Astrocyte (in vitro differentiated cells and primary cell): Measurements from ENCODE around the gene KIF26B. TPM values are rescaled to one million over a fixed set of nuclear protein-coding genes. Genes with fewer than 3 reads are reported as not detected.

Source experiments
- DNase-seq: peaks from one replicate; pipeline ENCODE4 v3.0.0-alpha.2; 2010; ENCODE audit warnings: low read depth
- FAIRE-seq: peaks from 2 replicates; lab custom pipeline; 2011; peaks lifted over from hg19 to GRCh38; lab: Jason Lieb, UNC
- H2AFZ ChIP-seq: 2 replicates; pipeline ENCODE4 v1.6.0; 2012; ENCODE audit warnings: low read depth, low read length, inconsistent platforms
- H3K27ac ChIP-seq: 2 replicates; pipeline ENCODE4 v1.5.1; 2011; ENCODE audit warnings: low read depth, low read length, inconsistent platforms
- H3K27me3 ChIP-seq: 2 replicates; pipeline ENCODE4 v1.6.0; 2011; ENCODE audit warnings: low read length, inconsistent platforms; ENCODE audit not compliant: insufficient read depth
- H3K36me3 ChIP-seq: 2 replicates; pipeline ENCODE4 v1.5.1; 2011; ENCODE audit warnings: low read length, inconsistent platforms; ENCODE audit not compliant: insufficient read depth
- H3K4me1 ChIP-seq: 2 replicates; pipeline ENCODE4 v1.5.1; 2011; ENCODE audit warnings: low read length, inconsistent platforms; ENCODE audit not compliant: insufficient read depth
- H3K4me2 ChIP-seq: 2 replicates; pipeline ENCODE4 v1.6.0; 2012; ENCODE audit warnings: low read length, inconsistent platforms
- H3K4me3 ChIP-seq: 2 replicates; pipeline ENCODE4 v1.5.1; 2011; ENCODE audit warnings: low read depth, mild to moderate bottlenecking, low read length, inconsistent platforms; ENCODE audit not compliant: insufficient read depth
- H3K79me2 ChIP-seq: 2 replicates; pipeline ENCODE4 v1.6.0; 2012; ENCODE audit warnings: mild to moderate bottlenecking, low read length, inconsistent platforms; ENCODE audit not compliant: insufficient read depth
- H3K9ac ChIP-seq: 2 replicates; pipeline ENCODE4 v1.6.0; 2012; ENCODE audit warnings: mild to moderate bottlenecking, low read length, inconsistent platforms
- H3K9me3 ChIP-seq: 2 replicates; pipeline ENCODE4 v1.5.1; 2012; ENCODE audit warnings: low read depth, mild to moderate bottlenecking, low read length, inconsistent platforms; ENCODE audit not compliant: insufficient read depth
- H4K20me1 ChIP-seq: 2 replicates; pipeline ENCODE4 v1.6.0; 2012; ENCODE audit warnings: low read length, inconsistent platforms; ENCODE audit not compliant: insufficient read depth
- H3K27ac Mint-ChIP-seq: one replicate; pipeline ENCODE4 v1.8.0; 2021; ENCODE audit warnings: mild to moderate bottlenecking, mixed read lengths; ENCODE audit not compliant: unreplicated experiment
- H3K27me3 Mint-ChIP-seq: one replicate; pipeline ENCODE4 v1.8.0; 2021; ENCODE audit warnings: low read depth, mixed read lengths; ENCODE audit not compliant: unreplicated experiment
- H3K36me3 Mint-ChIP-seq: one replicate; pipeline ENCODE4 v1.8.0; 2021; ENCODE audit warnings: low read depth, mixed read lengths; ENCODE audit not compliant: unreplicated experiment
- H3K4me1 Mint-ChIP-seq: one replicate; pipeline ENCODE4 v1.8.0; 2021; ENCODE audit warnings: low read depth, mixed read lengths; ENCODE audit not compliant: unreplicated experiment
- H3K4me3 Mint-ChIP-seq: one replicate; pipeline ENCODE4 v1.8.0; 2021; ENCODE audit warnings: mild to moderate bottlenecking, moderate library complexity, mixed read lengths; ENCODE audit not compliant: unreplicated experiment
- H3K9me3 Mint-ChIP-seq: one replicate; pipeline ENCODE4 v1.8.0; 2021; ENCODE audit warnings: mild to moderate bottlenecking, mixed read lengths; ENCODE audit not compliant: unreplicated experiment
- EZH2 ChIP-seq: IDR thresholded peaks from 2 replicates; pipeline ENCODE4 v1.6.1; 2012; ENCODE audit warnings: mild to moderate bottlenecking, low read length, inconsistent platforms; ENCODE audit not compliant: insufficient read depth
- total RNA-seq: library from RNA; stranded (reverse); gene quantifications from 2 replicates; pipeline ENCODE4 v1.2.1, GENCODE V29; 2021
- TF ChIP-seq, protein P1 (sequence below): IDR thresholded peaks from 2 replicates; pipeline ENCODE4 v1.5.1; 2011; ENCODE audit warnings: low read depth, mild to moderate bottlenecking, inconsistent platforms, low read length, moderate library complexity; ENCODE audit not compliant: insufficient read depth

KIF26B gene
- total RNA-seq, 1 donor from 2014 or later = 6.8 TPM

DNA sequence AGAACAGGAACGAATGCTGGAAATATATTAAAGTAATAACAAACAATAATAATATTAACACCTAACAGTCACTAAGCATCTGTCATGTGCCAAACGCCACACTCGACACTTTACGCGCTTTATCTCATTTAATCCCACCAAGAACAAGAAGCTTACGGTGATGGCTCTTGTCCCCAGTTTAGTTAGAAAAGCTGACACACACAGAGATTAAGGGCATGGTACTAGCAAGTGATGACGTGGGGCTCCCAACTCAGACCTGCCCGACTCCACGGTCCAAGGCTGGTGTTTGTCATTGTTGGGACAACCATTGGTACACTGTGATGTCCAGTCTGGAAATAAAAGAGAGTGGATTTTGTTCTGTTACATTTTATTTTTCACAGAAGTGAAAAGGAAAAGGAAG, 41.1 kb upstream of the KIF26B start:
- no peak overlapping the region for H3K27ac ChIP-seq
- H3K4me2 ChIP-seq = no peak overlapping the region
- no peaks in the 10 kb centered on the region for H3K79me2 ChIP-seq
- FAIRE-seq = no peak
- no peak overlapping the region for H3K9ac ChIP-seq
- Mint-ChIP-seq H3K27ac (no peak overlapping the region), H3K9me3 (no peaks in the 10 kb centered on the region), H3K27me3 (no peaks in the 10 kb centered on the region), H3K36me3 (peaks cover 2% of the 10 kb centered on the region), H3K4me3 (no peak overlapping the region), H3K4me1 (no peaks in the 10 kb centered on the region)
- H3K36me3 ChIP-seq = no peaks in the 10 kb centered on the region
- no peaks in the 10 kb centered on the region for H3K27me3 ChIP-seq
- DNase-seq = no peak
- H3K4me3 ChIP-seq = no peak overlapping the region
- no peaks in the 10 kb centered on the region for H3K4me1 ChIP-seq
- no peak overlapping the region for H2AFZ ChIP-seq
- H3K9me3 ChIP-seq = no peaks in the 10 kb centered on the region
- H4K20me1 ChIP-seq = no peaks in the 10 kb centered on the region
- TF ChIP-seq EZH2 = no peak
- TF ChIP-seq, protein P1, sequence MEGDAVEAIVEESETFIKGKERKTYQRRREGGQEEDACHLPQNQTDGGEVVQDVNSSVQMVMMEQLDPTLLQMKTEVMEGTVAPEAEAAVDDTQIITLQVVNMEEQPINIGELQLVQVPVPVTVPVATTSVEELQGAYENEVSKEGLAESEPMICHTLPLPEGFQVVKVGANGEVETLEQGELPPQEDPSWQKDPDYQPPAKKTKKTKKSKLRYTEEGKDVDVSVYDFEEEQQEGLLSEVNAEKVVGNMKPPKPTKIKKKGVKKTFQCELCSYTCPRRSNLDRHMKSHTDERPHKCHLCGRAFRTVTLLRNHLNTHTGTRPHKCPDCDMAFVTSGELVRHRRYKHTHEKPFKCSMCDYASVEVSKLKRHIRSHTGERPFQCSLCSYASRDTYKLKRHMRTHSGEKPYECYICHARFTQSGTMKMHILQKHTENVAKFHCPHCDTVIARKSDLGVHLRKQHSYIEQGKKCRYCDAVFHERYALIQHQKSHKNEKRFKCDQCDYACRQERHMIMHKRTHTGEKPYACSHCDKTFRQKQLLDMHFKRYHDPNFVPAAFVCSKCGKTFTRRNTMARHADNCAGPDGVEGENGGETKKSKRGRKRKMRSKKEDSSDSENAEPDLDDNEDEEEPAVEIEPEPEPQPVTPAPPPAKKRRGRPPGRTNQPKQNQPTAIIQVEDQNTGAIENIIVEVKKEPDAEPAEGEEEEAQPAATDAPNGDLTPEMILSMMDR = no peak

DNA sequence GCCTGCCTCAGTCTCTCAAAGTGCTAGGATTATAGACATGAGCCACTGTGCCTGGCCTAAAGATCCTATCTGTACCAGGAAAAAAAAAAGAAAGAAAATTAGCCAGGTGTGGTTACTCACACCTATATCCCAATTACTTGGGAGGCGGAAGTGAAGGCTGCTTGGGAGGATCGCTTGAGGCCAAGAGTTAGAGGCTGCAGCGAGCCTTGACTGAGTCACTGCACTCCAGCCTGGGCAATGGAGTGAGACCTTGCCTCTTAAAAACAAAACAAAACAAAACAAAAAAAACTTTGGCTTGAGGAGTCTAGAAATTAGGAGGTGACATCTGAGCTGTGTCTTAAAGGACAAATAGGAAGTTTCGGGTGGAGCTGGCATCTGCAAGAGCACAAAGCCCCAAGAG, 38.7 kb upstream of the KIF26B start:
- Histone ChIP-seq H3K4me3 (no peak overlapping the region), H3K27ac (no peak overlapping the region), H4K20me1 (no peaks in the 10 kb centered on the region), H2AFZ (no peak overlapping the region), H3K36me3 (no peaks in the 10 kb centered on the region), H3K9ac (no peak overlapping the region), H3K4me1 (no peaks in the 10 kb centered on the region), H3K27me3 (no peaks in the 10 kb centered on the region), H3K79me2 (no peaks in the 10 kb centered on the region), H3K4me2 (no peak overlapping the region), H3K9me3 (no peaks in the 10 kb centered on the region)
- Mint-ChIP-seq H3K36me3 (no peaks in the 10 kb centered on the region), H3K27ac (no peak overlapping the region), H3K4me3 (no peak overlapping the region), H3K9me3 (no peaks in the 10 kb centered on the region), H3K4me1 (no peaks in the 10 kb centered on the region), H3K27me3 (no peaks in the 10 kb centered on the region)
- no peak for TF ChIP-seq EZH2
- TF ChIP-seq, protein P1 = no peak
- no peak for DNase-seq
- FAIRE-seq = no peak

DNA sequence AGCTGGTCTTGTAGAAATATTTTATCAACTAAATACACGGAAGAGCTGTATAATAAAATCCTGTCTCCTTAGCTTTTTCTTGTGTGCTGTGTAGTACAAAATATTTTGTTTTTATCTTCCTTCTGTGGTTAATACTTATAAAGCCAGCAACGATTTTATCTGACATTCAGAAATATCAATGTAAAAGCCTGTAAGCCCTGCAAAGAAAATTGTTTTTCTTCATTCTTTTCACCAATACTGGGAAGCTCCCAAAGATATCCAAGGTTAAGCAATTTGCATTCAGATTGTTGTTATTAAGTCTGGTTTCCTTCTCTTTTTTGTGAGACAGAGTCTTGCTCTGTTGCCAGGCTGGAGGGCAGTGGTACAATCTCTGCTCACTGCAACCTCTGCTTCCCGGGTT, 38.0 kb upstream of the KIF26B start:
- Histone ChIP-seq H4K20me1 (no peaks in the 10 kb centered on the region), H3K9ac (no peak overlapping the region), H2AFZ (no peak overlapping the region), H3K27ac (no peak overlapping the region), H3K79me2 (no peaks in the 10 kb centered on the region), H3K4me1 (no peaks in the 10 kb centered on the region), H3K9me3 (no peaks in the 10 kb centered on the region), H3K27me3 (no peaks in the 10 kb centered on the region), H3K36me3 (no peaks in the 10 kb centered on the region), H3K4me3 (no peak overlapping the region), H3K4me2 (no peak overlapping the region)
- TF ChIP-seq, protein P1 = no peak
- TF ChIP-seq EZH2 = no peak
- Mint-ChIP-seq H3K36me3 (no peaks in the 10 kb centered on the region), H3K27ac (no peak overlapping the region), H3K4me3 (no peak overlapping the region), H3K4me1 (no peaks in the 10 kb centered on the region), H3K9me3 (no peaks in the 10 kb centered on the region), H3K27me3 (no peaks in the 10 kb centered on the region)
- no peak for DNase-seq
- no peak for FAIRE-seq
